WTC11 (cell line): ENCODE measurements around the gene FBN2. TPM values are rescaled to one million over a fixed set of nuclear protein-coding genes. Genes with fewer than 3 reads are reported as not detected.
"Not testable (repeated sequence)": the region's sequence is repeated elsewhere in the genome, so short reads cannot be mapped to it uniquely, and the experiment has no call there.

Experiments used
- ATAC-seq: fragments of 200-7000 bp; cut with Tn5 transposase; 2 replicates; pipeline ENCODE4 v1.10.0; 2021; ENCODE audit warnings: mild to moderate bottlenecking, moderate library complexity
- CTCF ChIA-PET: fragments of 300-600 bp; sonication (Branson Sonifier 250); formaldehyde crosslinking; loops from one replicate; lab custom pipeline; 2021; ENCODE audit warnings: antibody characterized with exemption; lab: Charles Lee
- POLR2A ChIA-PET: fragments of 350-600 bp; sonication (Branson Sonifier 250); formaldehyde crosslinking; loops from one replicate; lab custom pipeline; 2021; ENCODE audit warnings: antibody characterized with exemption; lab: Charles Lee
- DNase-seq: peaks from one replicate; pipeline ENCODE4 v3.0.0; 2021; ENCODE audit warnings: low spot score
- H3K27ac Mint-ChIP-seq: 2 replicates; pipeline ENCODE4 v1.8.0; 2021; ENCODE audit warnings: mixed read lengths
- H3K27me3 Mint-ChIP-seq: 2 replicates; pipeline ENCODE4 v1.8.0; 2021; ENCODE audit warnings: low read depth, mild to moderate bottlenecking, moderate library complexity, mixed read lengths
- H3K36me3 Mint-ChIP-seq: 2 replicates; pipeline ENCODE4 v1.8.0; 2021; ENCODE audit warnings: mixed read lengths
- H3K4me1 Mint-ChIP-seq: 2 replicates; pipeline ENCODE4 v1.8.0; 2022; ENCODE audit warnings: mixed read lengths
- H3K4me3 Mint-ChIP-seq: 2 replicates; pipeline ENCODE4 v1.8.0; 2021; ENCODE audit warnings: mild to moderate bottlenecking, moderate library complexity, mixed read lengths
- H3K9me3 Mint-ChIP-seq: 2 replicates; pipeline ENCODE4 v1.8.0; 2021; ENCODE audit warnings: mixed read lengths
- ATF1 ChIP-seq: sonication (generic); formaldehyde crosslinking; IDR thresholded peaks from 2 replicates; pipeline ENCODE4 v1.8.1; 2023; ENCODE audit warnings: mild to moderate bottlenecking, moderate library complexity, missing genetic modification reagents
- CBFB ChIP-seq: sonication (generic); formaldehyde crosslinking; IDR thresholded peaks from 2 replicates; pipeline ENCODE4 v1.8.1; 2022; ENCODE audit warnings: mild to moderate bottlenecking, low read depth, missing genetic modification reagents
- CREM ChIP-seq: sonication (generic); formaldehyde crosslinking; IDR thresholded peaks from 2 replicates; pipeline ENCODE4 v1.8.1; 2022; ENCODE audit warnings: mild to moderate bottlenecking, missing genetic modification reagents, moderate library complexity
- HMGA2 ChIP-seq: fragments of 250-450 bp; sonication (Bioruptor Pico); IDR thresholded peaks from 2 replicates; pipeline ENCODE4 v1.4.0; 2021; ENCODE audit warnings: mild to moderate bottlenecking, moderate library complexity
- JUN ChIP-seq: sonication (generic); formaldehyde crosslinking; IDR thresholded peaks from 2 replicates; pipeline ENCODE4 v1.8.0; 2023; ENCODE audit warnings: mild to moderate bottlenecking, missing genetic modification reagents
- KAT7 ChIP-seq: sonication (generic); formaldehyde crosslinking; IDR thresholded peaks from 2 replicates; pipeline ENCODE4 v1.8.1; 2023; ENCODE audit warnings: missing genetic modification reagents, mild to moderate bottlenecking, borderline replicate concordance
- NR2C2 ChIP-seq: sonication (generic); formaldehyde crosslinking; IDR thresholded peaks from 2 replicates; pipeline ENCODE4 v1.8.0; 2022; ENCODE audit warnings: mild to moderate bottlenecking, missing genetic modification reagents
- PRRX2 ChIP-seq: fragments of 250-450 bp; sonication (Bioruptor Pico); IDR thresholded peaks from 2 replicates; pipeline ENCODE4 v1.8.0; 2021; ENCODE audit warnings: mild to moderate bottlenecking
- SOX15 ChIP-seq: fragments of 250-450 bp; sonication (Bioruptor Pico); IDR thresholded peaks from 2 replicates; pipeline ENCODE4 v1.9.0; 2021; ENCODE audit warnings: mild to moderate bottlenecking
- SP1 ChIP-seq: sonication (generic); formaldehyde crosslinking; conservative IDR thresholded peaks from 2 replicates; pipeline ENCODE4 v1.8.1; 2022; ENCODE audit warnings: missing genetic modification reagents
- ZNF138 ChIP-seq: sonication (generic); formaldehyde crosslinking; conservative IDR thresholded peaks from 2 replicates; pipeline ENCODE4 v1.8.1; 2022; ENCODE audit warnings: mild to moderate bottlenecking, moderate library complexity, missing genetic modification reagents
- ZNF396 ChIP-seq: fragments of 250-450 bp; sonication (Bioruptor Pico); IDR thresholded peaks from 2 replicates; pipeline ENCODE4 v1.8.0; 2021; ENCODE audit warnings: mild to moderate bottlenecking, moderate library complexity, borderline replicate concordance
- total RNA-seq: library from RNA; stranded (reverse); gene quantifications from 3 replicates; pipeline ENCODE4 v1.2.3, GENCODE V29; 2021
- TF ChIP-seq, protein P1 (sequence below): sonication (generic); formaldehyde crosslinking; IDR thresholded peaks from 2 replicates; pipeline ENCODE4 v1.8.0; 2022; ENCODE audit warnings: missing genetic modification reagents
- TF ChIP-seq, protein P2 (sequence below): sonication (generic); formaldehyde crosslinking; IDR thresholded peaks from 2 replicates; pipeline ENCODE4 v1.8.1; 2022; ENCODE audit warnings: low read depth, mild to moderate bottlenecking, moderate library complexity, missing genetic modification reagents, borderline replicate concordance
- TF ChIP-seq, protein P3 (sequence below): fragments of 200-600 bp; IDR thresholded peaks from 2 replicates; pipeline ENCODE4 v1.8.0; 2022; ENCODE audit warnings: antibody characterized with exemption
- TF ChIP-seq, protein P4 (sequence below): sonication (generic); formaldehyde crosslinking; IDR thresholded peaks from 2 replicates; pipeline ENCODE4 v1.8.0; 2023; ENCODE audit warnings: missing genetic modification reagents, mild to moderate bottlenecking, borderline replicate concordance

FBN2 gene
- total RNA-seq, 1 experiment from 2014 or later, result 56.7 TPM

DNA sequence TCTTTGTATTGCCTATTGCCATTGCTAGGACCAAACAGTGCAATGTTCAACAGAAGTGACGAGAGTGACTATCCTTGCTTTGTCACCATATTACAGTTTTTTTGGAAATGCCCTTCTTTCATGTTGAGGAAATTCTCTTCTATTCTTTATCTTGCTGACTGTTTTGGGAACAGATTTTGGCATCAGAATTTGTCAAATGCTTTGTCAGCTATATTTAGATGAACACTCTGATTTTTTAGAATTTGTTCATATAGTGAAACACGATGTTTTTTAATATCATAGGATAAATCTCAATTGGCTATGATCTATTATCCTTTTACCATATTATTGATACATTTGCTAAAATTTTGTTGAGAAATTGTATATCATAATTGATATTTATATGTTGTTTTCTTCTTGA, 31.4 kb downstream of the FBN2 start:
- Mint-ChIP-seq H3K27ac (no peak overlapping the region), H3K4me3 (no peak overlapping the region), H3K9me3 (peaks cover 49% of the 10 kb centered on the region)
- ATAC-seq (no peak), DNase-seq (no peak)
- POLR2A ChIA-PET, result no interaction called here
- TF ChIP-seq, protein P1, sequence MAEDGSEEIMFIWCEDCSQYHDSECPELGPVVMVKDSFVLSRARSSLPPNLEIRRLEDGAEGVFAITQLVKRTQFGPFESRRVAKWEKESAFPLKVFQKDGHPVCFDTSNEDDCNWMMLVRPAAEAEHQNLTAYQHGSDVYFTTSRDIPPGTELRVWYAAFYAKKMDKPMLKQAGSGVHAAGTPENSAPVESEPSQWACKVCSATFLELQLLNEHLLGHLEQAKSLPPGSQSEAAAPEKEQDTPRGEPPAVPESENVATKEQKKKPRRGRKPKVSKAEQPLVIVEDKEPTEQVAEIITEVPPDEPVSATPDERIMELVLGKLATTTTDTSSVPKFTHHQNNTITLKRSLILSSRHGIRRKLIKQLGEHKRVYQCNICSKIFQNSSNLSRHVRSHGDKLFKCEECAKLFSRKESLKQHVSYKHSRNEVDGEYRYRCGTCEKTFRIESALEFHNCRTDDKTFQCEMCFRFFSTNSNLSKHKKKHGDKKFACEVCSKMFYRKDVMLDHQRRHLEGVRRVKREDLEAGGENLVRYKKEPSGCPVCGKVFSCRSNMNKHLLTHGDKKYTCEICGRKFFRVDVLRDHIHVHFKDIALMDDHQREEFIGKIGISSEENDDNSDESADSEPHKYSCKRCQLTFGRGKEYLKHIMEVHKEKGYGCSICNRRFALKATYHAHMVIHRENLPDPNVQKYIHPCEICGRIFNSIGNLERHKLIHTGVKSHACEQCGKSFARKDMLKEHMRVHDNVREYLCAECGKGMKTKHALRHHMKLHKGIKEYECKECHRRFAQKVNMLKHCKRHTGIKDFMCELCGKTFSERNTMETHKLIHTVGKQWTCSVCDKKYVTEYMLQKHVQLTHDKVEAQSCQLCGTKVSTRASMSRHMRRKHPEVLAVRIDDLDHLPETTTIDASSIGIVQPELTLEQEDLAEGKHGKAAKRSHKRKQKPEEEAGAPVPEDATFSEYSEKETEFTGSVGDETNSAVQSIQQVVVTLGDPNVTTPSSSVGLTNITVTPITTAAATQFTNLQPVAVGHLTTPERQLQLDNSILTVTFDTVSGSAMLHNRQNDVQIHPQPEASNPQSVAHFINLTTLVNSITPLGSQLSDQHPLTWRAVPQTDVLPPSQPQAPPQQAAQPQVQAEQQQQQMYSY (CRISPR knock-in tag), result no peak
- TF ChIP-seq SP1 (CRISPR knock-in tag) (no peak), KAT7 (CRISPR knock-in tag) (no peak), PRRX2 (CRISPR knock-in tag) (no peak), SOX15 (CRISPR knock-in tag) (no peak), ATF1 (CRISPR knock-in tag) (no peak), NR2C2 (CRISPR knock-in tag) (no peak), JUN (no peak), ZNF138 (CRISPR knock-in tag) (no peak)
- TF ChIP-seq, protein P2, sequence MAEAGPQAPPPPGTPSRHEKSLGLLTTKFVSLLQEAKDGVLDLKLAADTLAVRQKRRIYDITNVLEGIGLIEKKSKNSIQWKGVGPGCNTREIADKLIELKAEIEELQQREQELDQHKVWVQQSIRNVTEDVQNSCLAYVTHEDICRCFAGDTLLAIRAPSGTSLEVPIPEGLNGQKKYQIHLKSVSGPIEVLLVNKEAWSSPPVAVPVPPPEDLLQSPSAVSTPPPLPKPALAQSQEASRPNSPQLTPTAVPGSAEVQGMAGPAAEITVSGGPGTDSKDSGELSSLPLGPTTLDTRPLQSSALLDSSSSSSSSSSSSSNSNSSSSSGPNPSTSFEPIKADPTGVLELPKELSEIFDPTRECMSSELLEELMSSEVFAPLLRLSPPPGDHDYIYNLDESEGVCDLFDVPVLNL, result no peak
- TF ChIP-seq, protein P3, sequence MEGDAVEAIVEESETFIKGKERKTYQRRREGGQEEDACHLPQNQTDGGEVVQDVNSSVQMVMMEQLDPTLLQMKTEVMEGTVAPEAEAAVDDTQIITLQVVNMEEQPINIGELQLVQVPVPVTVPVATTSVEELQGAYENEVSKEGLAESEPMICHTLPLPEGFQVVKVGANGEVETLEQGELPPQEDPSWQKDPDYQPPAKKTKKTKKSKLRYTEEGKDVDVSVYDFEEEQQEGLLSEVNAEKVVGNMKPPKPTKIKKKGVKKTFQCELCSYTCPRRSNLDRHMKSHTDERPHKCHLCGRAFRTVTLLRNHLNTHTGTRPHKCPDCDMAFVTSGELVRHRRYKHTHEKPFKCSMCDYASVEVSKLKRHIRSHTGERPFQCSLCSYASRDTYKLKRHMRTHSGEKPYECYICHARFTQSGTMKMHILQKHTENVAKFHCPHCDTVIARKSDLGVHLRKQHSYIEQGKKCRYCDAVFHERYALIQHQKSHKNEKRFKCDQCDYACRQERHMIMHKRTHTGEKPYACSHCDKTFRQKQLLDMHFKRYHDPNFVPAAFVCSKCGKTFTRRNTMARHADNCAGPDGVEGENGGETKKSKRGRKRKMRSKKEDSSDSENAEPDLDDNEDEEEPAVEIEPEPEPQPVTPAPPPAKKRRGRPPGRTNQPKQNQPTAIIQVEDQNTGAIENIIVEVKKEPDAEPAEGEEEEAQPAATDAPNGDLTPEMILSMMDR, result no peak
- TF ChIP-seq, all 79 proteins: peak for 0
- Mint-ChIP-seq H3K27me3 (peaks cover 4% of the 10 kb centered on the region; the same call in 1 of the 2 replicates), H3K4me1 (no peaks in the 10 kb centered on the region), H3K36me3 (peaks cover 52% of the 10 kb centered on the region)
- CTCF ChIA-PET, result no interaction called here

DNA sequence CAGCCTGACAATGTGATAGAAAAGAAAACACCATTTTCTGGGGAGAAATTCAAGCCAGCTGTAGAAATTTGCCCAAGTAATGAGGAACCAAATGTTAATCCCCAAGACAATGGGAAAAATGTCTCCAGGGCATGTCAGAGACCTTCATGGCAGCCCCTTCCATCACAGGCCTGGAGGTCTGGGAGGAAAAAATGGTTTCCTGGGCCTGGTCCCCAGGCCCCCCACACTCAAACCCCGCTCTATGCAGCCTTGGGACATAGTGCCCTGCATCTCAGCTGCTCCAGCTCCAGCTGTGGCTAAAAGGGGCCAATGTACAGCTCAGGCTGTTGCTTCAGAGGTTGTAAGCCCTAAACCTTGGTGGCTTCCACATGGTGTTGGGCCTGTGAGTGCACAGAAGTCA, 34.3 kb downstream of the FBN2 start:
- H3K9me3 Mint-ChIP-seq, result peaks cover 49% of the 10 kb centered on the region
- POLR2A ChIA-PET, result not testable (repeated sequence)

DNA sequence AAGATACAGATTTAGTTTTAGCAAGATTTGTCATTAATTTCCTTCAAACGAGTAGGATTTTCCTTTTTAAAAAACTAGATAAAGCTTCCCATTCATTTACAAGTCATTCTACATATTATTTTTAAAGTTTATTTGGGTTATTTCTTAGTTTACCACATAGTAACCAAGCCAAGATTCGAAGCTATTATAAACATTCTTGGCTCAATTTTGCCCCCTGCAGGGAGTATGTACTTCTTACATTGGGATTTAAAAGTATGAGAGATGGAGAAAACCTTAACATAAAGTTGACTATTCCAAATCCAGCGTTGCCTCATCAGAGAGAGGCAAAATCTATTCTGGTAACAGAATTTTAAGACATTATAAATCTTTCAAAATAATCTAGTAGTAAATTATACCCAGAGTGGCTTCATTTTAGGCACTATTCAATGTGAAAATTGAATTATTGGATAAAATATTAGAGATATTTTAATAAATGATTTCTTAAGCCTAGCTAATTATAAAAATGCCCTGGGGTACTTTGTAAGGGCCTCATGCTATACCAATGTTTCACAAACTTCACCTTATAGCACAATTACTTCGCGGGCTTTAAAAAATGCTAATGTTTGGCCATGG, 39.1 kb downstream of the FBN2 start:
- Mint-ChIP-seq H3K27ac (no peak overlapping the region), H3K36me3 (peaks cover 16% of the 10 kb centered on the region), H3K27me3 (peaks cover 4% of the 10 kb centered on the region; the same call in 1 of the 2 replicates), H3K4me1 (peaks cover 39% of the 10 kb centered on the region), H3K4me3 (no peak overlapping the region), H3K9me3 (peaks cover 18% of the 10 kb centered on the region)
- ATAC-seq (no peak), DNase-seq (no peak)
- ChIA-PET POLR2A (no interaction called here), CTCF (interaction anchor here (0.6 to 1.0 kb wide), 3 partner anchors 38 to 781 kb away, joined by 3 to 4 read pairs (median 4); no protein-coding TSS in a partner anchor)
- TF ChIP-seq NR2C2 (CRISPR knock-in tag) (no peak), CREM (CRISPR knock-in tag) (no peak)
- TF ChIP-seq, all 79 proteins: peak for 0

More for the DNA sequence above, 34.3 kb downstream of the FBN2 start:
- CTCF ChIA-PET, DNase-seq, ATAC-seq, H3K27ac Mint-ChIP-seq, H3K27me3 Mint-ChIP-seq, H3K4me3 Mint-ChIP-seq: not testable (repeated sequence)
- Mint-ChIP-seq H3K4me1 (peaks cover 18% of the 10 kb centered on the region), H3K36me3 (peaks cover 52% of the 10 kb centered on the region)

DNA sequence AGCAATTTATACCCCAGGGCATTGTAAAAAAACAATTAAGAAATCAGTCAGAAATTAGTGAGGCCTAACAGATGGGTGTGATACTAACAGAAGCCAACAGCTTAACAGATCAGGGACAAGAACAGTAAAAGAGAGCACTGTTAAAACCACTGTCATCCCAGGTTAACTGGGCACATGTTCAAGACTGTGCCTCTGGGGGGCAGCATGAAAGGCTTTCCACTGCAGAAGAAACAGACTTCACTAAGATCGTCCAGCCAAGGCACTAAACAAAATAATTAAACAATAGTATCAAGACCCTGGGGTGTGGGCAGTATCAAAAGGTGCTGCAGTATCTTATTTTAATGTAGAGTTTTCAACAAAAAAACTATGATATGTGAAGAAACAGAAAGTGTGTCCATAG, 43.5 kb downstream of the FBN2 start:
- peak; percentile 93 for ATAC-seq
- H3K4me1 Mint-ChIP-seq, result peaks cover 35% of the 10 kb centered on the region
- H3K36me3 Mint-ChIP-seq, result no peaks in the 10 kb centered on the region; the same call in 1 of the 2 replicates
- DNase-seq, result peak; percentile 23
- H3K27me3 Mint-ChIP-seq, result no peaks in the 10 kb centered on the region
- ChIA-PET CTCF (interaction anchor here (1.1 kb wide), 1 partner anchor 180 kb away, joined by 4 read pairs; no protein-coding TSS in a partner anchor), POLR2A (no interaction called here)
- H3K4me3 Mint-ChIP-seq, result no peak overlapping the region
- H3K9me3 Mint-ChIP-seq, result peaks cover 5% of the 10 kb centered on the region
- H3K27ac Mint-ChIP-seq, result no peak overlapping the region
- TF ChIP-seq, protein P4, sequence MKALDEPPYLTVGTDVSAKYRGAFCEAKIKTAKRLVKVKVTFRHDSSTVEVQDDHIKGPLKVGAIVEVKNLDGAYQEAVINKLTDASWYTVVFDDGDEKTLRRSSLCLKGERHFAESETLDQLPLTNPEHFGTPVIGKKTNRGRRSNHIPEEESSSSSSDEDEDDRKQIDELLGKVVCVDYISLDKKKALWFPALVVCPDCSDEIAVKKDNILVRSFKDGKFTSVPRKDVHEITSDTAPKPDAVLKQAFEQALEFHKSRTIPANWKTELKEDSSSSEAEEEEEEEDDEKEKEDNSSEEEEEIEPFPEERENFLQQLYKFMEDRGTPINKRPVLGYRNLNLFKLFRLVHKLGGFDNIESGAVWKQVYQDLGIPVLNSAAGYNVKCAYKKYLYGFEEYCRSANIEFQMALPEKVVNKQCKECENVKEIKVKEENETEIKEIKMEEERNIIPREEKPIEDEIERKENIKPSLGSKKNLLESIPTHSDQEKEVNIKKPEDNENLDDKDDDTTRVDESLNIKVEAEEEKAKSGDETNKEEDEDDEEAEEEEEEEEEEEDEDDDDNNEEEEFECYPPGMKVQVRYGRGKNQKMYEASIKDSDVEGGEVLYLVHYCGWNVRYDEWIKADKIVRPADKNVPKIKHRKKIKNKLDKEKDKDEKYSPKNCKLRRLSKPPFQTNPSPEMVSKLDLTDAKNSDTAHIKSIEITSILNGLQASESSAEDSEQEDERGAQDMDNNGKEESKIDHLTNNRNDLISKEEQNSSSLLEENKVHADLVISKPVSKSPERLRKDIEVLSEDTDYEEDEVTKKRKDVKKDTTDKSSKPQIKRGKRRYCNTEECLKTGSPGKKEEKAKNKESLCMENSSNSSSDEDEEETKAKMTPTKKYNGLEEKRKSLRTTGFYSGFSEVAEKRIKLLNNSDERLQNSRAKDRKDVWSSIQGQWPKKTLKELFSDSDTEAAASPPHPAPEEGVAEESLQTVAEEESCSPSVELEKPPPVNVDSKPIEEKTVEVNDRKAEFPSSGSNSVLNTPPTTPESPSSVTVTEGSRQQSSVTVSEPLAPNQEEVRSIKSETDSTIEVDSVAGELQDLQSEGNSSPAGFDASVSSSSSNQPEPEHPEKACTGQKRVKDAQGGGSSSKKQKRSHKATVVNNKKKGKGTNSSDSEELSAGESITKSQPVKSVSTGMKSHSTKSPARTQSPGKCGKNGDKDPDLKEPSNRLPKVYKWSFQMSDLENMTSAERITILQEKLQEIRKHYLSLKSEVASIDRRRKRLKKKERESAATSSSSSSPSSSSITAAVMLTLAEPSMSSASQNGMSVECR (CRISPR knock-in tag), result no peak
- TF ChIP-seq SP1 (CRISPR knock-in tag), result no peak
- TF ChIP-seq, protein P2, result no peak
- no peak for TF ChIP-seq CBFB (CRISPR knock-in tag)
- no peak for TF ChIP-seq ZNF396 (CRISPR knock-in tag)
- no peak for TF ChIP-seq ZNF138 (CRISPR knock-in tag)
- TF ChIP-seq HMGA2 (CRISPR knock-in tag), result no peak
